ENCODE measurements around the gene IFT25. TPM values are rescaled to one million over a fixed set of nuclear protein-coding genes. Genes with fewer than 3 reads are reported as not detected.

The IFT25 gene
- total and polyA plus RNA-seq, 2 donors (not counting 1 experiment from before 2014, with no cell fraction given): 27.6 to 37.6 TPM

- no peak overlapping the region for H3K4me2 ChIP-seq (ENCODE audit: extremely low read depth, insufficient read depth, low read length)
- no peak overlapping the region for H3K27ac ChIP-seq (ENCODE audit: insufficient read depth, low read length)
- DNase-seq (ENCODE audit: low read depth in 2 of 2): no peak
- H2AFZ ChIP-seq (ENCODE audit: low read length): no peak overlapping the region
- H3K9ac ChIP-seq (ENCODE audit: insufficient read depth, low read length): no peak overlapping the region
- H3K9me3 ChIP-seq (ENCODE audit: control insufficient read depth, insufficient read depth, low read depth, low read length): no peaks in the 10 kb centered on the region
- H3K4me3 ChIP-seq (replicated peaks in 1 of 4; ENCODE audit: control extremely low read depth in 1 of 4, insufficient read depth in 1 of 4, low read depth in 3 of 4, low read length in 4 of 4): no peak overlapping the region
- no peak for TF ChIP-seq EZH2 (IDR thresholded peaks at IDR 0.05; ENCODE audit: low read length, missing control alignments)
- TF ChIP-seq CTCF (conservative IDR thresholded peaks at IDR 0.05 in 1 of 2, IDR thresholded peaks at IDR 0.05 in 1 of 2; ENCODE audit: low read depth in 1 of 2, low read length in 2 of 2): no peak
- H3K36me3 ChIP-seq (ENCODE audit: control insufficient read depth, insufficient read depth, low read length): peaks cover 2% of the 10 kb centered on the region
- no peaks in the 10 kb centered on the region for H3K27me3 ChIP-seq (ENCODE audit: control insufficient read depth, insufficient read depth, low read length)
- no peaks in the 10 kb centered on the region for H3K79me2 ChIP-seq (ENCODE audit: control insufficient read depth, insufficient read depth, low read length)
- peaks cover 4% of the 10 kb centered on the region for H3K4me1 ChIP-seq (ENCODE audit: control insufficient read depth, extremely low read depth, insufficient read depth, low read length)
- no peaks in the 10 kb centered on the region for H4K20me1 ChIP-seq (ENCODE audit: control insufficient read depth, extremely low read depth, insufficient read depth, low read length)
Measured at GRCh38 chr1:53905509-53905908, 40.0 kb downstream of the IFT25 start.

- Histone ChIP-seq H3K9me3 (ENCODE audit: control insufficient read depth, insufficient read depth, low read depth, low read length) (no peaks in the 10 kb centered on the region), H3K9ac (ENCODE audit: insufficient read depth, low read length) (no peak overlapping the region), H4K20me1 (ENCODE audit: control insufficient read depth, extremely low read depth, insufficient read depth, low read length) (no peaks in the 10 kb centered on the region), H3K27me3 (ENCODE audit: control insufficient read depth, insufficient read depth, low read length) (no peaks in the 10 kb centered on the region), H3K36me3 (ENCODE audit: control insufficient read depth, insufficient read depth, low read length) (peaks cover 2% of the 10 kb centered on the region), H3K79me2 (ENCODE audit: control insufficient read depth, insufficient read depth, low read length) (no peaks in the 10 kb centered on the region), H3K27ac (ENCODE audit: insufficient read depth, low read length) (no peak overlapping the region), H3K4me3 (replicated peaks in 1 of 4; ENCODE audit: control extremely low read depth in 1 of 4, insufficient read depth in 1 of 4, low read depth in 3 of 4, low read length in 4 of 4) (no peak overlapping the region), H3K4me2 (ENCODE audit: extremely low read depth, insufficient read depth, low read length) (no peak overlapping the region), H2AFZ (ENCODE audit: low read length) (no peak overlapping the region), H3K4me1 (ENCODE audit: control insufficient read depth, extremely low read depth, insufficient read depth, low read length) (peaks cover 7% of the 10 kb centered on the region)
- no peak for DNase-seq (ENCODE audit: low read depth in 2 of 2)
- TF ChIP-seq EZH2 (IDR thresholded peaks at IDR 0.05; ENCODE audit: low read length, missing control alignments) (no peak), CTCF (conservative IDR thresholded peaks at IDR 0.05 in 1 of 2, IDR thresholded peaks at IDR 0.05 in 1 of 2; ENCODE audit: low read depth in 1 of 2, low read length in 2 of 2) (no peak)
Measured at GRCh38 chr1:53902235-53903138, 43.0 kb downstream of the IFT25 start.

GRCh38 chr1:53899708-53900107 lies 45.8 kb downstream of the IFT25 start:
- Histone ChIP-seq H3K27me3 (ENCODE audit: control insufficient read depth, insufficient read depth, low read length) (no peaks in the 10 kb centered on the region), H2AFZ (ENCODE audit: low read length) (no peak overlapping the region), H3K4me3 (replicated peaks in 1 of 4; ENCODE audit: control extremely low read depth in 1 of 4, insufficient read depth in 1 of 4, low read depth in 3 of 4, low read length in 4 of 4) (no peak overlapping the region), H3K4me2 (ENCODE audit: extremely low read depth, insufficient read depth, low read length) (no peak overlapping the region), H3K27ac (ENCODE audit: insufficient read depth, low read length) (no peak overlapping the region), H4K20me1 (ENCODE audit: control insufficient read depth, extremely low read depth, insufficient read depth, low read length) (no peaks in the 10 kb centered on the region), H3K9ac (ENCODE audit: insufficient read depth, low read length) (no peak overlapping the region), H3K9me3 (ENCODE audit: control insufficient read depth, insufficient read depth, low read depth, low read length) (no peaks in the 10 kb centered on the region), H3K36me3 (ENCODE audit: control insufficient read depth, insufficient read depth, low read length) (no peaks in the 10 kb centered on the region), H3K79me2 (ENCODE audit: control insufficient read depth, insufficient read depth, low read length) (no peaks in the 10 kb centered on the region), H3K4me1 (ENCODE audit: control insufficient read depth, extremely low read depth, insufficient read depth, low read length) (peaks cover 7% of the 10 kb centered on the region)
- TF ChIP-seq EZH2 (IDR thresholded peaks at IDR 0.05; ENCODE audit: low read length, missing control alignments) (no peak), CTCF (conservative IDR thresholded peaks at IDR 0.05 in 1 of 2, IDR thresholded peaks at IDR 0.05 in 1 of 2; ENCODE audit: low read depth in 1 of 2, low read length in 2 of 2) (no peak)
- DNase-seq (ENCODE audit: low read depth in 2 of 2): no peak
